Measurements from ENCODE around the gene CCZ1B. TPM values are rescaled to one million over a fixed set of nuclear protein-coding genes. Genes with fewer than 3 reads are reported as not detected.
"Not testable (repeated sequence)": the region's sequence is repeated elsewhere in the genome, so short reads cannot be mapped to it uniquely, and the experiment has no call there.

CCZ1B gene
- total RNA-seq, 2 experiments from 2014 or later: 47.3 to 55.8 TPM

DNA sequence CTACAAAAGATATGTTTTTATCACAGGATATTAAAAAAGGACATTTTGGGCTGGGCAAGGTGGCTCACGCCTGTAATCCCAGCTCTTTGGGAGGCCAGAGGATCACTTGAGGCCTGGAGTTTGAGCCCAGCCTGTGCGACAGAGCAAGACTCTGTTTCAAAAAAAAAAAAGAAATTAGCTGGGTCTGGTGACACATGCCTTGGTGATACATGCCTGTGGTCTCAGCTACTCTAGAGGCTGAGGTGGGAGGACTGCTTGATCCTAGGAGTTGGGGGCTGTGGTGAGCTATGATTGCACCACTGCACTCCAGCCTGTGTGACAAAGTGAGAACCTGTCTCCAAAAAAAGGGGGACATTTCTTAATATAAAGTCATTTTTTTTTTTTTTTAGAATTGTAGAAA, 25.7 kb downstream of the CCZ1B start:
- not testable (repeated sequence) for H3K27me3 Mint-ChIP-seq, H3K27ac Mint-ChIP-seq, H3K4me3 Mint-ChIP-seq, H3K36me3 Mint-ChIP-seq, H3K4me1 Mint-ChIP-seq, H3K9me3 Mint-ChIP-seq, DNase-seq

DNA sequence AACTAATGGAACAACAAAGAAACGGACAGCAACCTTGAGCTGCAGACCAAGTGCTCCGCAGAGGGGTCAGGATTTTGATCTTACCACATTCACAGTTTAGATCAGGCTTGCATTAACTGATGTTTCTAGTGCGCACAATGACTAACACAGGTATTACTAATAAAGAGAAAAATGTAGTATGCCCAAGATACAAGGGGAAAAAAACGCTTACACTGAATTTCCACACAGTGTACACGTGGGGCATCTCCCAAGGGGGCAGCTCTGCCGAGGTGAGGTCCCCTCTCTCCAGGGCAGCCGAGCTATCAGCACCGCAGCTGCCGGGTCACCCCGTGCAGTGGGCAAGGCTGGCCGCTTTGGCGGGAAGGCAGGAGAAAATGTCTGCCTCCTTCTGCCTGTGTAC, 26.2 kb downstream of the CCZ1B start:
- DNase-seq, H3K27me3 Mint-ChIP-seq, H3K36me3 Mint-ChIP-seq, H3K4me3 Mint-ChIP-seq, H3K27ac Mint-ChIP-seq, H3K9me3 Mint-ChIP-seq, H3K4me1 Mint-ChIP-seq: not testable (repeated sequence)

DNA sequence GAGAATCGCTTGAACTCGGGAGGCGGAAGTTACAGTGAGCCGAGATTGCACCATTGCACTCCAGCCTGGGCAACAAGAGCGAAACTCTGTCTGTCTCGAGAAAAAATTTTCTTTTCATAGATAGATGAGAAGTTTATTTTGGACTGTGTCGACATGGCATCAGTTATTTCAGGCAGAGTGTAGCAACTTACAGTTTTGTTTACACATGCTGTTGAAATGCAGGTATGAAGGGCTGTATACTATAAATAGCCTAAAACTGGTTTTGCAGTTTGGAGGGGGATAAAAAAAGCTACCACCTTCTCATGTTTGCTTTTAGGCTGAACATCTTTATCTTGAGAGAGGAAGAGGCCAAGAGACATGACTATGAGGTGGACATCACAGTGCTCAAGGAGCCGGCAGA, 28.0 kb downstream of the CCZ1B start:
- DNase-seq, H3K4me1 Mint-ChIP-seq, H3K27me3 Mint-ChIP-seq, H3K27ac Mint-ChIP-seq, H3K4me3 Mint-ChIP-seq, H3K36me3 Mint-ChIP-seq, H3K9me3 Mint-ChIP-seq: not testable (repeated sequence)

DNA sequence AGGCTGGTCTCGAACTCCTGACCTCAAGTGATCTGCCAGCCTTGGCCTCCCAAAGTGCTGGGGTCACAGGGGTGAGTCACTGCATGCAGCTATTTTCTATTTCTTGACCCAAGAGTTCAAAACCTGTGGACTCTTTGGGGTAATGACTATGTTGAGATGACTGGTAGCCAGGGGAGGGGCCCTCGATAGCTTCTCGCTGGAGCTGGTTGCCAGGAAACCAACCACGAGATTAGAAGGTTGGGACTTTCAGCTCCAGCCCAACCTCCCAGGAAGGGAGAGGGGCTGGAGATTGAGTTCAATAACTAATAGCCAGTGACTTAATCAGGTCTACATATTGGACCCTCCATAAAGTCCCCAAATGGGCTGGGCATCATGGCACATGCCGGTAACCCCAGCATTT, 28.9 kb downstream of the CCZ1B start:
- not testable (repeated sequence) for DNase-seq, H3K36me3 Mint-ChIP-seq, H3K9me3 Mint-ChIP-seq, H3K27me3 Mint-ChIP-seq, H3K27ac Mint-ChIP-seq, H3K4me1 Mint-ChIP-seq, H3K4me3 Mint-ChIP-seq

DNA sequence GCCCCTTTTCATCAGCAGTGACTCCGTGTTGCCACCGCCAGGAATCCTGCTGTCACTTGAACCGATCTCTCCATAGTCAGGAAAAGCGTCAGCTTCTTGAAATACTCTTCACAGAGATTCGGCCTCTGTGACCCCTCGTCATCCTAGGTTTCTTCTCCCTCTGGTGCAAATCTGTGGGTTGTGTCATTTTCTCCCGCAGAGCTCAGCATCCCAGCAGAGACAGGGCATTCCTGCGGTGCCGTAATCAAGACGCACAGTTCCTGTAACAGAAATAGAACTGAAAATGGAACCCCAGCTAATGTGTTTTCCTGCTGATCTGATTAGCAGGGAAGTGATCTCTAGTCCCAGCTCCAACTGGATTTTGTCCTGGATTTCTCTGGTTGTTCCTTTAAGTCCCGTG, 31.8 kb downstream of the CCZ1B start:
- not testable (repeated sequence) for H3K27ac Mint-ChIP-seq, H3K27me3 Mint-ChIP-seq, H3K36me3 Mint-ChIP-seq, H3K4me1 Mint-ChIP-seq, H3K9me3 Mint-ChIP-seq, H3K4me3 Mint-ChIP-seq, DNase-seq

DNA sequence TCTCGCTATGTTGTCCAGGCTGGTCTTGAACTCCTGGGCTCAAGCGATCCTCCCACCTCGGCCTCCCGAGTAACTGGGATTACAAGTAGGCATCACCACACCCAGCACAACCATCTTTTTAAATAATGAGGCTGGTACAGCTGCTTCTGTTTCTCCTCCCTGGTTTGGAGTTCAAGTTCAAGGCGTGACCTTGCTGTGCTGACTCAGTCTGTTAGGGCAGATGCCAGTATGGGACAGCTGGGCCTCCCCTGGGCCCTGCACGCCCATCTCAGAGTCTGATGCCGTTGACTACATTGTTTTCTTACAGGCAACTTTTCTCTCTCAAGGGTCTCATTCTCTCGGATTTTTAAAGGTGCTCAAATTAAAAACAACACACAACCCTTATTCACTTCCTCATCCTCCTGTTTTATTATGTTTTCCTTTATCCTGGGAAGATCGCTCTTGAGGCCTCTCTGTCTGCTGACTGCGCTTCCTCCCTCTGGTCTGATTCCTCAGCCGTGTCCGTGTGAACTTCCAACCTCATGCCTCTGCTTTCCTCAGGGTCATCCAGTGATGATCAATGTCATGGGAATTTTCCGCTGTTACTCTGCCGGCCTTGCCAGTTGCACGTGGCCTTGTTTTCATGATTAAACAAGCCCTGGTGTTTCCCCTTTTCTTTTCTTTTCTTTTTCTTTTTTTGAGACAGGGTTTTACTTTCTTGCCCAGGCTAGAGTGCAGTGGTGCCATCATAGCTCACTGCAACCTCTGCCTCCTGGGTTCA, 33.8 kb downstream of the CCZ1B start:
- not testable (repeated sequence) for H3K27me3 Mint-ChIP-seq, H3K4me3 Mint-ChIP-seq, H3K36me3 Mint-ChIP-seq, DNase-seq, H3K27ac Mint-ChIP-seq, H3K4me1 Mint-ChIP-seq, H3K9me3 Mint-ChIP-seq

DNA sequence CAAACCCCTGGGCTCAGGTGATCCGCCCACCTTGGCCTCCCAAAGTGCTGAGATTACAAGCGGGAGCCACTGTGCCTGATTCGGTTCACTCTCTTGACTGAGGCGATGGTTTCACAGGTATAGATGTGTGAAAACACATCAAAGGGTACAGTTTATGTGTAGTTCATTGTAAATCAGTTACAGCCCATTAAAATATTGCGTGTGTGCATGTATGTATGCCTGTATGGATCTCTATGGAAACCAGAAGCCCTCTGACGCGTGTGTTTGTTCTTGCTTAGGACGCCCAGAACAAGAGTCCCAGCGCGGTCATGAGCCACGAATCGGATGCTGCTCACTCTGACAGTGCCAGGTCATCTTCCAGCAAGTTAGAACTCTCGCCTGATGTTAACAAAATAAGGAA, 36.7 kb downstream of the CCZ1B start:
- H3K9me3 Mint-ChIP-seq, H3K27ac Mint-ChIP-seq, H3K4me1 Mint-ChIP-seq, DNase-seq, H3K27me3 Mint-ChIP-seq, H3K4me3 Mint-ChIP-seq, H3K36me3 Mint-ChIP-seq: not testable (repeated sequence)

DNA sequence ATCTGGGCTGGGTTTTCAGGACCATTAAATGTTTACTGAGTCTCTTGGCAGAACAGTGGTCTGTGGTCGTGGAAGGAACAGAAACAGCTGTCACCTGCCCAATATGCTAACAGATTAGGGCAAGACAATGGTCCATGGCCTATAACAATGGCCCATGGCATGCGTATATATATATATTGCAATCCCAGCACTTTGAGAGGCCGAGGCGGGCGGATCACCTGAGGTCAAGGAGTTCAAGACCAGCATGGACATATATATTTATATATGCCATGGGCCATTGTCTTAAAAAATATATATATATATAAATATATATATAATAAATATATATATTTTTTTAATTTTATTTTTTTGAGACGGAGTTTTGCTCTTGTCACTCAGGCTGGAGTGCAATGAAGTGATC, 44.5 kb downstream of the CCZ1B start:
- not testable (repeated sequence) for DNase-seq, H3K4me1 Mint-ChIP-seq, H3K36me3 Mint-ChIP-seq, H3K4me3 Mint-ChIP-seq, H3K9me3 Mint-ChIP-seq, H3K27me3 Mint-ChIP-seq, H3K27ac Mint-ChIP-seq

DNA sequence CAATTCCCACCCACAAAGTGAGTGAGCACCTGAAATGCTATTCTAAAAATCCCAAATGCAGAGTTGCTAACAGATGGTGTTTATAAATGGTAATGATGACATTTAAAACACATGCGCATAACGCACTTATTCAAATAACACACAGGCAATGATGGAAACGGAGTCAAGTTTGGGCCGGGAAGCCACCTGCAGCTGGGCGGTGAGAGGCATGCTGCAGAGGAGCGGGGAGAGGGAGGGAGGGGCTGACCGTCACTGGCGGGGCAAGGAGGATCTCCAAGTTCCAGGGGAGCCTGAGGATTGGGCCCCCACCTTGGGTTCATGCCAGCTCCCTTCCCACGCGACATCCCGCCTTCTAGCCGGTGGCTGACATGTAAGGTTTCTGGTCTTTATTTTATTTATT, 64.9 kb downstream of the CCZ1B start:
- not testable (repeated sequence) for H3K36me3 Mint-ChIP-seq, DNase-seq, H3K4me3 Mint-ChIP-seq, H3K4me1 Mint-ChIP-seq, H3K27me3 Mint-ChIP-seq, H3K9me3 Mint-ChIP-seq, H3K27ac Mint-ChIP-seq

DNA sequence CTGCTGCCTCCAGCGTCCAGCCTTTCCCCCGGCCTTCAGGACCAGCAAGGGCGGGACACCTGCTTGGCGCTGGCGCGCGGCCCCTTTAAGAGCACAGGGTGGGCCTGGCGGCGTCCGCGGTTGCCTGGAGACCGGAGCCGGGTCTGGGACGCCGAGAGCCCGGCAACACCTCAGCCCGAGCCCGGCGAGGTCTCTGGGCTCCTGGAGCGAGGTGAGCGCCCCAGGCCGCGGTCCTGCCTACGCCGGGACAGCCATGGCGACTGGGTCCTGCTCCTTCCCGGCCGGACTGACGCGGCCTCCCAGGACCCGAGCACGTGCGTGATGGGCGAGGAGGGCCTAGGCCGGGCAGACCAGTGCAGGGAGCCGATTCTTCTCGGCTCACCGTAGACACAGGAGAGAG, 72.1 kb downstream of the CCZ1B start, which contains the start of gene RSPH10B2:
Gene RSPH10B2, plus strand, starts transcription at position 140 of the 400 bp plus-strand sequence. CDS start 3,575 bp downstream, outside the sequence.
- not testable (repeated sequence) for H3K27me3 Mint-ChIP-seq, H3K9me3 Mint-ChIP-seq, H3K27ac Mint-ChIP-seq, H3K4me1 Mint-ChIP-seq, DNase-seq, H3K4me3 Mint-ChIP-seq, H3K36me3 Mint-ChIP-seq

DNA sequence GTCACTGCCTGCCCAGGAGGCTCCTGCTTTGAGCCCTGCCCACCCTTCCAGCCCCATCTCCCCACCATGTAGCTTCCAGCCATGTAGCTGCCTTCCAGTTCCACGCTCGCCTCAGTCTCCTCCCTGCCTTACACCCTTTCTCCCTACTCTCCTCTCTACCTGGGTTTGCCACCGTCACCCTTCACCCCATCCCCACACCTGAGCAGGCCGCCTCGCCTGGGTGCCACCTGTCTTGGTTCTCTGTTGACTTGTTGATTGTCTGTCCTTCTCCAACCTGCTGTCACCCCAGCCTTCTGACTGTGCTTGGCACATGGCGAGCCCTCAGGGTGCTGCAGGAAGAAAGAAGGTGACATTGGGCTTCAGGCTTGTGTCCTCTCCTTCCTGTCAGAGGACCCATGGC, 75.9 kb downstream of the CCZ1B start:
- not testable (repeated sequence) for H3K4me1 Mint-ChIP-seq, H3K4me3 Mint-ChIP-seq, H3K9me3 Mint-ChIP-seq, H3K36me3 Mint-ChIP-seq, H3K27ac Mint-ChIP-seq, H3K27me3 Mint-ChIP-seq, DNase-seq

DNA sequence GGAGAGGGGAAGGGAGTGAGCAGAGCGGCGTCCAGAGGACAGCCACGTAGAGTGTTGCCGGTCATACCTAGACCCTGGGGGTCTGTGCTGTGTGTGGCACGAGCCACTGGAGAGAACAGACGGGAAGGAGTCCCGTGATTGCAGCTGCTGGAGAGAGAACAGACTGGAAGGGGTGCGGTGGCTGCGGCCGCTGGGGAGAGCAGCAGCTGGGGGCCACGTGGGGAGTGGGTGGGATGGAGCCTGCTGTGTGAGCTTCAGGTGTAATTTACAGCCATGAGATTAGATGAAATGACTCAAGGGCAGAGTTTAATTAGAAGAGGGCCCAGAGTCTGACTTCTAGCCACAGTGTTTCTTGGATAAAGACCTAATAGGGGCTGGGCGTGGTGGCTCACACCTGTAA, 76.7 kb downstream of the CCZ1B start:
- H3K4me1 Mint-ChIP-seq: not testable (repeated sequence)

More for the DNA sequence above, 76.7 kb downstream of the CCZ1B start:
- H3K27me3 Mint-ChIP-seq, H3K36me3 Mint-ChIP-seq, H3K4me3 Mint-ChIP-seq, DNase-seq, H3K9me3 Mint-ChIP-seq, H3K27ac Mint-ChIP-seq: not testable (repeated sequence)

Other genes starting within 250 kb of the CCZ1B start
- 10 to 100 TPM; 31.4 to 40.2 TPM for gene ZDHHC4, start 248.8 kb downstream of the CCZ1B start, total RNA-seq
- 10 to 100 TPM; 31.9 to 35.0 TPM for gene INTS15, start 236.3 kb downstream of the CCZ1B start, total RNA-seq
- gene ZNF853, start 210.7 kb downstream of the CCZ1B start, total RNA-seq: 1 to 10 TPM; 2.2 TPM
- 10 to 100 TPM; 17.2 to 19.0 TPM for gene ZNF316, start 189.0 kb downstream of the CCZ1B start, total RNA-seq
- gene ZNF12, start 119.3 kb downstream of the CCZ1B start, total RNA-seq: 10 to 100 TPM; 17.2 to 18.2 TPM
- under 1 TPM in 1 of 2 experiments, not detected in 1; 0.32 TPM for gene RSPH10B2, start 72.2 kb downstream of the CCZ1B start, total RNA-seq